Osteocyte (in vitro differentiated cells): ENCODE measurements around the gene BSN. TPM values are rescaled to one million over a fixed set of nuclear protein-coding genes. Genes with fewer than 3 reads are reported as not detected.
"Not testable (repeated sequence)": the region's sequence is repeated elsewhere in the genome, so short reads cannot be mapped to it uniquely, and the experiment has no call there.

ENCODE experiments used
- DNase-seq: peaks from one replicate; pipeline ENCODE4 v3.0.0; 2021; ENCODE audit warnings: mixed read lengths; ENCODE audit not compliant: unreplicated experiment; ENCODE audit errors: extremely low spot score
- H3K27ac Mint-ChIP-seq: one replicate; pipeline ENCODE4 v1.8.0; 2021; ENCODE audit warnings: mild to moderate bottlenecking, mixed read lengths; ENCODE audit not compliant: unreplicated experiment
- H3K27me3 Mint-ChIP-seq: one replicate; pipeline ENCODE4 v1.8.0; 2021; ENCODE audit warnings: mixed read lengths; ENCODE audit not compliant: unreplicated experiment
- H3K36me3 Mint-ChIP-seq: one replicate; pipeline ENCODE4 v1.8.0; 2021; ENCODE audit warnings: mixed read lengths; ENCODE audit not compliant: unreplicated experiment
- H3K4me1 Mint-ChIP-seq: one replicate; pipeline ENCODE4 v1.8.0; 2021; ENCODE audit warnings: mixed read lengths; ENCODE audit not compliant: unreplicated experiment
- H3K4me3 Mint-ChIP-seq: one replicate; pipeline ENCODE4 v1.8.0; 2021; ENCODE audit warnings: mild to moderate bottlenecking, moderate library complexity, mixed read lengths; ENCODE audit not compliant: unreplicated experiment
- H3K9me3 Mint-ChIP-seq: one replicate; pipeline ENCODE4 v1.8.0; 2021; ENCODE audit warnings: mixed read lengths; ENCODE audit not compliant: unreplicated experiment
- CTCF ChIP-seq: fragments of 200-600 bp; sonication (generic); IDR thresholded peaks from 2 replicates; pipeline ENCODE4 v1.5.0; 2021; ENCODE audit warnings: antibody characterized with exemption, mild to moderate bottlenecking, moderate library complexity
- total RNA-seq: library from RNA; stranded (reverse); gene quantifications from 2 replicates; pipeline ENCODE4 v1.2.1, GENCODE V29; 2021

The BSN gene
- total RNA-seq, 1 donor from 2014 or later, result 0.64 TPM

- peak within 1 kb of the TSS; percentile 97 for H3K4me3 Mint-ChIP-seq
- TF ChIP-seq CTCF, result peak; percentile 51
- no peaks in the 10 kb centered on the region for H3K27me3 Mint-ChIP-seq
- H3K9me3 Mint-ChIP-seq, result no peaks in the 10 kb centered on the region
- peak; percentile 97 for DNase-seq
- peak within 1 kb of the TSS; percentile 98 for H3K27ac Mint-ChIP-seq
- H3K36me3 Mint-ChIP-seq, result peaks cover 8% of the 10 kb centered on the region
- peaks cover 29% of the 10 kb centered on the region for H3K4me1 Mint-ChIP-seq
Measured at GRCh38 chr3:49689046-49689907, 135.0 kb downstream of the BSN start, which contains the start of the genes MST1 and RNF123. Gene MST1, minus strand, starts transcription at chr3:49689474. Its CDS starts 783 bp downstream, at chr3:49688691. Gene RNF123, plus strand, starts transcription at chr3:49689557. Its CDS starts 1,609 bp downstream, at chr3:49691166.

- not testable (repeated sequence) for DNase-seq, H3K27me3 Mint-ChIP-seq
- H3K4me3 Mint-ChIP-seq, result peak overlapping the region; percentile 97
Measured at GRCh38 chr3:49689908-49690624, 135.8 kb downstream of the BSN start.

GRCh38 chr3:49690856-49691255 is 136.6 kb downstream of the BSN start:
- DNase-seq, H3K27me3 Mint-ChIP-seq, H3K36me3 Mint-ChIP-seq, H3K9me3 Mint-ChIP-seq, H3K27ac Mint-ChIP-seq: not testable (repeated sequence)
- peaks cover 26% of the 10 kb centered on the region for H3K4me1 Mint-ChIP-seq
- H3K4me3 Mint-ChIP-seq, result peak overlapping the region; percentile 97

More at GRCh38 chr3:49689908-49690624, 135.8 kb downstream of the BSN start:
- H3K9me3 Mint-ChIP-seq, H3K36me3 Mint-ChIP-seq: not testable (repeated sequence)
- peaks cover 29% of the 10 kb centered on the region for H3K4me1 Mint-ChIP-seq
- peak overlapping the region; percentile 98 for H3K27ac Mint-ChIP-seq

- not testable (repeated sequence) for H3K36me3 Mint-ChIP-seq, DNase-seq, H3K27me3 Mint-ChIP-seq, H3K9me3 Mint-ChIP-seq, H3K27ac Mint-ChIP-seq, H3K4me3 Mint-ChIP-seq
- peaks cover 24% of the 10 kb centered on the region for H3K4me1 Mint-ChIP-seq
Measured at GRCh38 chr3:49691481-49691880, 137.2 kb downstream of the BSN start.

- not testable (repeated sequence) for H3K4me3 Mint-ChIP-seq, H3K36me3 Mint-ChIP-seq
Measured at GRCh38 chr3:49694409-49695070, 140.3 kb downstream of the BSN start.

GRCh38 chr3:49695350-49696015 is 141.2 kb downstream of the BSN start:
- not testable (repeated sequence) for H3K27ac Mint-ChIP-seq, H3K4me3 Mint-ChIP-seq, H3K9me3 Mint-ChIP-seq, H3K36me3 Mint-ChIP-seq, H3K27me3 Mint-ChIP-seq, DNase-seq
- H3K4me1 Mint-ChIP-seq, result peaks cover 12% of the 10 kb centered on the region

More at GRCh38 chr3:49694409-49695070, 140.3 kb downstream of the BSN start:
- not testable (repeated sequence) for H3K27me3 Mint-ChIP-seq, DNase-seq, H3K9me3 Mint-ChIP-seq, H3K27ac Mint-ChIP-seq
- H3K4me1 Mint-ChIP-seq, result peaks cover 20% of the 10 kb centered on the region
